ENCODE results near the gene GRK5.

- TF ChIP-seq EZH2phosphoT487 (conservative IDR thresholded peaks at IDR 0.05; ENCODE audit: low read length) (no peak), CTCF (IDR thresholded peaks at IDR 0.05; ENCODE audit: insufficient read depth, low read length, poor library complexity, severe bottlenecking) (no peak)
Measured at GRCh38 chr10:119268428-119268827, 61.1 kb downstream of the GRK5 start.
